SH-SY5Y (cell line): ENCODE measurements around the gene TPM1.

Experiments used
- GATA2 ChIP-seq: IDR thresholded peaks from 2 replicates; pipeline ENCODE4 v1.6.1; 2011; ENCODE audit warnings: mild to moderate bottlenecking, low read depth, low read length
- GATA3 ChIP-seq: IDR thresholded peaks from 2 replicates; pipeline ENCODE4 v1.6.1; 2011; ENCODE audit warnings: low read depth, mild to moderate bottlenecking, low read length, moderate library complexity

DNA sequence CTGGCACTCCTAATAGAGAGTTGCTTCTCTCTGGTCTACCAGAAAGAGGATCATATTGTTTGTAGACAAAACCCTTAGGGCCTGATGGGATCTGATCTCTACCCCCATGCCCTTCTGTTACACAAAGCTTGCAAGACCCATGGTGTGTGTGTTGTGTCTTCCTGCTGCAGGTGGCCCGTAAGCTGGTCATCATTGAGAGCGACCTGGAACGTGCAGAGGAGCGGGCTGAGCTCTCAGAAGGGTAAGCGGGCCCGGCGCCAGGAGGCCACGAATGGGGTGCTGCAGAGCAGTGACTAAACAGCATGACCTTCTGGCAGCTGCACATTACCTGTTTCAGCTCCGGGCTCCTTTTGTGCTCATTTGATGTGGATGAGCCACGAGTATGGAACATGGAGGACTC is 18.2 kb downstream of the TPM1 start:
- TF ChIP-seq GATA2: peak; percentile 22; the same call in 1 of the 2 replicates
- no peak for TF ChIP-seq GATA3
